ENCODE data around the gene GOPC.
A peak's percentile ranks its signal among the peaks of the same experiment; 100 is the strongest.
"Not testable (repeated sequence)": the region's sequence is repeated elsewhere in the genome, so short reads cannot be mapped to it uniquely, and the experiment has no call there.

Gene GOPC

GRCh38 chr6:117602151-117602898 is at the start of gene GOPC:
TSS of gene GOPC (minus strand) at chr6:117602511. CDS start at chr6:117602288, 223 bp downstream.
- peak; percentile 83 for DNase-seq (ENCODE audit: low read depth, low spot score)

DNA sequence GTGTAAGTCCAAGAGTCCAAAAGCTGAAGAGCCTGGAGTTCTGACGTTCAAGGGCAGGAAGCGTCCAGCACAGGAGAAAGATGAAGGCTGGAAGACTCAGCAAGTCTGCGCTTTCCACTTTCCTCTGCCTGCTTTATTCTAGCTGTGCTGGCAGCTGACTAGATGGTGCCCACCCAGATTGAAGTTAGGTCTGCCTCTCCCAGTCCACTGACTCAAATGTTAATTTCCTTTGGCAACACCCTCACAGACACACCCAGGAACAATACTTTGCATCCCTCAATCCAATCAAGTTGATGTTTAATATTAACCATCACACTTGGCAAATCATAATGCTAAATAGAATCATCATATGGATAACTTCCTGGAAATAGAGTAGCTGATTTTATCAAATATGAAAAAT is 49.7 kb upstream of the GOPC start:
- not testable (repeated sequence) for DNase-seq (ENCODE audit: low read depth, low spot score)

GRCh38 chr6:117642976-117643375 is 40.7 kb upstream of the GOPC start:
- DNase-seq (ENCODE audit: low read depth, low spot score): no peak

DNA sequence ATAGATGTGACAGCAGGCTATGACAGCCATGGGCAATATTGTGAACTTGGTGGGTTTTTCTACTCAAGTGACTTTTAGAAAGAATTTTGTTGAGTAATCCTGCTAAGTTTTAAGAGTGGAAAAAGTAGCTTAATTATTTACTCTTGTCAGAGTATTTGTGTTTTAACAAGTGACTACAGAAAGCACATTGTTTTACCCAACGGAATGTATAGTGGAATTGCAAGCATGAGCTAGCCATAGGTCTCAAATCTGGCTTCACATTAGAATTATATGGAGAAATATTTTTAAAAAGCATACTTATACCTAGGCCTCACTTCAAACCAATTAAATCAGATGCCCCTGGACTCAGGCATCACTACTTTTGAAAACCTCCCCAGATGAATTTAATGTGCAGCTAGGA is 35.5 kb upstream of the GOPC start:
- DNase-seq (ENCODE audit: low read depth, low spot score): no peak

DNA sequence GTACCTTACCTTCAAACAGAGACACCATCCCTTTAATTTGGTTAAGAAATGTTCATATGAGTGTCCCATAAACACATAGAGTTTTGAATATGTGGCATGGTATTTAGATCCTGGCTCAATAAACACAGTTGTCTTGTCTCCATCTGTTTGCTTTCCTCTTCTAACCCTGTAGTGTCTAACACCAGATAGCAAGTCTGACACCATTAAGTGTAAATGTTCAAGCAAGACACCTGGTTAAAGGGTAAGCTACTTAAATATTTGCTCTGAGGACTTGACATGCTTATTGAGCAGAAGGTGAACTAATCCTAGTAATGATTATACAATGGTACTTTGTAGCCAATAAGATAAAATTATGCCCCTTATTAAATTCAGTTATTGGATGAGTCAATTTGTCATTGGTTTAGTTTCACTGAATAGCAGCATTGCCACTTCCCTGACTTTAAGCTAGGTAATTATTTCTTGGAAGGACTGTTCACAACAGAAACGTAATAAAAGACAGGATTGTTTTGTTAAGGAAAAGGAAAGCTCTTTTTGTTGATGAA is 26.9 kb upstream of the GOPC start:
- DNase-seq (ENCODE audit: low read depth, low spot score): no peak

DNA sequence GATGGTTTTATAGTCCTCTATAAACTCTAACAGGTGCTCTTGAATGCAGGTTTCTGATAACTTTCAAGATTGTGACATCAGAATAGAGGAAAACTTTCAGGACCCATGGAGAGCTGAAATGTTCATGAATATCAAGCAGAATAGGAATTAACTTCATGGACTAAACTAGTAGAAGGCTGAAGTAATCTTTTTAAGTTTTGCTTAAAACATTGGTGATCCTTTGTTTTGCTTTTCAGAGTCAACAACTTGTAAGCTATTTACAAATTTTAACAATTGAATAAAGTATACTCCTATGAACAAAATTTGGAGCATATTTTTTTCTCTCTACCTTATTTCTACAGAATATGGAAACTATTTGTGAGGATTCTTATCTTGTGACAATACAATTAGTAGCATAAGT is 25.2 kb upstream of the GOPC start:
- DNase-seq (ENCODE audit: low read depth, low spot score): no peak

DNA sequence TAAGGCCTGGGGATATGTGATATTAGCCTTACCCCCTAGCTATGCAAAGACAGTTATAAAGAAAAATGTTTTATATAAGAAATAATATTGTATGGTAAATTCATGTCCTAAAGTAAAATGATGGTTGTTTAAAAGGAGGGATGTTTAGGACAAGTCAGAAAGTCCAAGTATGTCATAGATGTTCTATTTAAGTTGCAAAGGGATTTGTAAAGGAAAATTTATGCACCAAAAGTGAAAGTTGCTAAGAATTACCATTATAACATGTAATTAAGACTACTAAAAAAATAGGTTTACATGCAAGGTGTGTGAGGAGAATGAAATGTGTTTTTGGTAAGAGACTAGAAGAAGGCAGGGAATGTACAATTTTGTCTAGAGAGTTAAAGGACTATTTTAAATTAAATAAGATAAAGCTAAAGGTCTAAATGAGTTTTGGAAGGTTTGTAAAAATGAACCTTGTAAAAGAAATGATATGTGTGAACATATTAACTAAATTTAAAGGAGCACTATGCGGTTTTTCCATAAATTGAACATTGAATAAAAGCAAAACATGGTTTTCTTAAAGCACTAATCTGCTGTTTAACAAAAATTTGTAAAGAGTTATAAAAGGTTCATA is 22.7 kb upstream of the GOPC start:
- no peak for DNase-seq (ENCODE audit: low read depth, low spot score)

DNA sequence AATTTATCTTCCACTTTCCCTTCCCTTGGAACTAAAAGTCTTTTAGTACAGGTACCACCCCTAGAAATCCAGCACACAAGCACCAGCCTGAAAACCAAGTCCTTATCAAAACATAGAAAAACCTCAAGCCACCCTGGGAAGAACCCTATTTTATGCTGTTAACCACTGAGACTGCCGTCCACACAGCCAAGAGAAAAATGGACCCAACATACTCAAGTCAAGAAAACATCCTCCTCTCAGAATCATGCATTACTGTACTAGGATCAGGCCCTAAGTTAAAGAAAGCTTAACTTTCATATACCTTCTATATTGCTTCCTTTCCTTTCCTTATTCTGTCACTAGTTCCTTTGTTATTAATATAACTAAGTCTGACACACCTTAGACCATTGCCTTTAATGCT is 16.9 kb upstream of the GOPC start:
- no peak for DNase-seq (ENCODE audit: low read depth, low spot score)

DNA sequence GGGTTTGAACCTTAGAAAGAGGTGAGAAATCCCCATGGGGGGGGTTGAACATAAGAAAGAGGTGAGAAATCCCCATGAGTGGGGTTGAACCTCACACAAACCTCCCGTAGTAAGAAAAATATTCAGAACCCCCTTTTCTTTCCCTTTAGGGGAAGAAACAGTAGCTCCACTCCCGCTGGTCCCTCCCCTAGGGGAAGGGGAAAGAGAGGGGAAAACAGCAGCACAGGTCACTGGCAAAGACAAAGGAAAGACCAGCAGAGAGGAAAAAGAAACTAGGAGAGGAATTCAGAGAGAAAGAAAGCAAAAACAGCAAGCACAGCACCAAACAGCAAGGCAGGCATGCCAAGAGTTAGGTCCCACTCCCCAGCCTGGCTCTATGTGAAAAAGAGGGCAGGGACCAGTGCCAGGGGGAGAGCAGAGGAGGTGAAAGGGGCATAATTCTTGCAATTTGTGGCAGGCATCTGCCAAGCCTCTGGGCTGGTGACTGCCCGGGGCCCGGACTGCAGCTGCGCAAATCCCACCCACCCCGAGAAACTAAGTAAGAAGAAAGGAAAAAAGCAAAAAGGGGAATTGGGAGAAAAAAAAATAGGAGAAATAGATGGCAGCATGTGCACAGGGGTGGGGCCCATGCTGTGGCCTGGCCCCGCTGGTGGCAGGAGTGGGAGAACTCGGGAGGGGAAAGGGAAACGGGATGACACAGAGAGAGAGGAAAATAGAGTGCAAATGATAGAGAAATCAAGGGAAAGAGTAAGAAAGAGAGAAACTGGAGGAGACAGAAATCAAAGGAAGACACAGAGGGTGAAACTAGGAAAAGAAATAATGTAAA is 15.1 kb upstream of the GOPC start:
- DNase-seq (ENCODE audit: low read depth, low spot score): no peak

- no peak for DNase-seq (ENCODE audit: low read depth, low spot score)
Measured at GRCh38 chr6:117616391-117617209, 14.3 kb upstream of the GOPC start.

GRCh38 chr6:117615750-117616390 is 13.6 kb upstream of the GOPC start:
- DNase-seq (ENCODE audit: low read depth, low spot score): no peak

DNA sequence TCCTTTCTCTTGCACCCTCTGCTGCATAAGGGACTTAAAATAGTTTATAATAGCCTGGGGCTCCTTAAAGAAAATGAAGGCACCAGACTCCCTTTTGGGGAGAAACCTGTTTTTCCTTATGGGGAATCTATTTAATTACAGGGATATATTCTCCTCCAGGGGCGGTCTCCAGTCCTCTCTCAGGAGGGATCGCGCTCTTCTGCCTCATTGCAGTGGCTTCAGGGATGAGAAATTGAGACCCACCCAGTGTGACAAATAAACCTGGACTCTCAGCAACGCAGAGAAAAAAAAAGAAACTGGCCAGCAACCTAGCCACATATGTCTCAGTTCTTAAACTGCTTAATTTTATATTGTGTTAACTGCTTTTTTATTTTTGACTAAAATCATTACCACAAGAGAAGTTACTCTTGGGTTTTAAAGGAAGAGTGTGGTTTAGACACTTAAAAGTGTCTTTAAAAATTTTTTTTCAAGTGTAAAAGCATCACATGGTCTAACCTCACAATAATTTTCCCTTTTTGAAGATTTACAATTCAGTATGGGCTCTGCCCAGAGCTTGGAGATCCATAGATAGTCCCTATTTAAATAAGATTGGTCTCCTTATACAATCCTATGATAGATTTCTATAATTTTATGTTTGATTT is 11.7 kb upstream of the GOPC start:
- DNase-seq (ENCODE audit: low read depth, low spot score): no peak

DNA sequence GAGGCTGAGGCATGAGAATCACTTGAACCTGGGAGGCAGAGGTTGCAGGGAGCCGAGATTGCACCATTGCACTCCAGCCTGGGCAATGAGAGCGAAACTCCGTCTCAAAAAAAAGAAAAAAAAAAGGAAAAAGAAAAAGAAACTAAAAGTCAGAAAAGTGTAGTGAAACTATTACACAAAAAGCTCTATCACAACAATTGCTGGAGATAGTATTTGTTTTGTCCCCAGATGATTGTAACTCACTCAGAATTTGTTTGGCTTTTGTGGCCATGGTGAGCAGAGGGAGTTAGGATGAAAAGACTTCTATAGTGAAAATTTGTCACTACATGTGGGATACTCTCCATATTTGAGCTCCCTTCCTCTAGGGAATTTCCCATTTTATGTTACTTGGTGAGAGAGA is 5.2 kb upstream of the GOPC start:
- no peak for DNase-seq (ENCODE audit: low read depth, low spot score)

GRCh38 chr6:117605169-117605826 is 3.0 kb upstream of the GOPC start:
- peak; percentile 20 for DNase-seq (ENCODE audit: low read depth, low spot score)

DNA sequence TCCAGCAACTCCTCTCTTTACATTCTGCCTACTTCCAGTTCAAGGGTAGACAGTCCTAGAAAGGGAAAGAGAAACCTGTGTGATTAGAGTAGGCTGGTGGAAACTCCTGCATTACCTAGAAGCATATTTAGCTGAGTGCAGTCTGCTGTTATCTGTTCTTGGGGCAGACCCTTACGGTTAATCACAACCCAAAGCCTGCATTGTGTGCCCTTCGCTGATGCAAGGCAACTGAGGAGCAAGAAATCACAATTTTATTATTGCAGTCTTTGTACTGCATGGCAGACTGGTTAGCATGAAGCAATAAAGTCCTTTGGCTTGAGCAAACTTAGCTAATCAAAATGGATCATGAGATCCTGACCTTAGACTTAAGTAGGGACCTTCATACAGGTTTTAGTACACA is 1.5 kb upstream of the GOPC start:
- no peak for DNase-seq (ENCODE audit: low read depth, low spot score)

GRCh38 chr6:117602899-117603588 is 733 bp upstream of the GOPC start:
- no peak for DNase-seq (ENCODE audit: low read depth, low spot score)

GRCh38 chr6:117601811-117602150 is 530 bp downstream of the GOPC start:
- DNase-seq (ENCODE audit: low read depth, low spot score): no peak

GRCh38 chr6:117600008-117600743 is 2.1 kb downstream of the GOPC start:
- DNase-seq (ENCODE audit: low read depth, low spot score): no peak

DNA sequence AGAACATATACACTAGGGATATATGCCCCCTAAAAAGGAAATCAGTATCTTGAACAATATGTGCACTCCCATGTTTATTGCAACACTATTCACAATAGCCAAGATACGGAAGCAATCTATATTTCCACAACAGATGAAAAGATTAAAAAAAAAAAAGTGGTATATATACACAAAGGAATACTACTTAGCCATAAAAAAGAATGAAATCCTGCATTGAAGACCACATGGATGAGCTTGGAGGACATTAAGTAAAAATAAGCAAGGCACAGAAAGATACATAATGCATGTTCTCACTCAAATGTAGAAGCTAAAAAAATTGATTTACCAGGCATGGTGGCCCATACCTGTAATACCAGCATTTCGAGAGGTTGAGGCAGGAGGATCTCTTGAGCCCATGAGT is 4.6 kb downstream of the GOPC start:
- no peak for DNase-seq (ENCODE audit: low read depth, low spot score)
